Lower lobe of right lung (tissue), 2 donors: ENCODE data around the gene FLAD1. TPM values are rescaled to one million over a fixed set of nuclear protein-coding genes. Genes with fewer than 3 reads are reported as not detected.
A peak's percentile ranks its signal among the peaks of the same experiment; 100 is the strongest.

Source experiments
- ATAC-seq, 2 donors: fragments of 200-7000 bp; cut with Tn5 transposase; one replicate each; pipeline ENCODE4 v1.9.1; 2020 to 2022; ENCODE audit warnings: mild to moderate bottlenecking in 2 of 2, moderate library complexity in 2 of 2
- DNase-seq: peaks from one replicate; pipeline ENCODE4 v3.0.0-alpha.2; 2020
- H3K27ac ChIP-seq: fragments of 200-600 bp; one replicate; pipeline ENCODE4 v1.8.0; 2022
- H3K27me3 ChIP-seq: fragments of 200-600 bp; one replicate; pipeline ENCODE4 v1.8.0; 2022; ENCODE audit warnings: low read depth
- H3K36me3 ChIP-seq: fragments of 200-600 bp; one replicate; pipeline ENCODE4 v1.8.0; 2022; ENCODE audit warnings: mild to moderate bottlenecking
- H3K4me1 ChIP-seq: fragments of 200-600 bp; one replicate; pipeline ENCODE4 v1.8.0; 2022
- H3K4me3 ChIP-seq: fragments of 200-600 bp; one replicate; pipeline ENCODE4 v1.8.0; 2022; ENCODE audit warnings: mild to moderate bottlenecking
- H3K9me3 ChIP-seq: fragments of 200-600 bp; one replicate; pipeline ENCODE4 v1.8.0; 2022
- intact Hi-C: fragments of 100-400 bp; cut with DNase I; formaldehyde crosslinking; loops from one replicate; pipeline ENCODE4 v1.11.0; 2022
- long read RNA-seq: library from polyadenylated mRNA; unstranded; transcript quantifications from one replicate; pipeline ENCODE4 v2.0.0, GENCODE V29; 2021
- total RNA-seq: library from RNA; stranded (reverse); fragmentation: NEBNext Ultra II Directional; extraction: Animal tissue kit (Norgen Biotek cat#: 25700); gene quantifications from one replicate; pipeline ENCODE4 v1.2.1, GENCODE V29; 2021
- TF ChIP-seq, protein P1 (sequence below): fragments of 200-600 bp; IDR thresholded peaks from one replicate; pipeline ENCODE4 v1.8.0; 2022; ENCODE audit warnings: antibody characterized with exemption, mild to moderate bottlenecking
- donor health status: DM: no; HTN: yes; CAD: no; lungs with severe emphysema.

The FLAD1 gene
- 31.9 TPM for total RNA-seq
- long read RNA-seq, transcript FLAD1-201 (7 exons, 2,160 nt) = minor isoform, 5 of 46 reads
- long read RNA-seq, transcript FLAD1-203 (8 exons, 1,730 nt) = major isoform, 20 of 46 reads
- long read RNA-seq, partial matches to known transcripts = 8 of 46 reads
- long read RNA-seq, other reads (novel, unspliced or antisense) = 13 of 46 reads

- Histone ChIP-seq H3K27ac (peak within 1 kb of the TSS; percentile 78), H3K4me3 (peak within 1 kb of the TSS; percentile 95), H3K9me3 (no peaks in the 10 kb centered on the region), H3K4me1 (peaks cover 23% of the 10 kb centered on the region), H3K36me3 (peaks cover 13% of the 10 kb centered on the region), H3K27me3 (no peaks in the 10 kb centered on the region)
- TF ChIP-seq, protein P1, sequence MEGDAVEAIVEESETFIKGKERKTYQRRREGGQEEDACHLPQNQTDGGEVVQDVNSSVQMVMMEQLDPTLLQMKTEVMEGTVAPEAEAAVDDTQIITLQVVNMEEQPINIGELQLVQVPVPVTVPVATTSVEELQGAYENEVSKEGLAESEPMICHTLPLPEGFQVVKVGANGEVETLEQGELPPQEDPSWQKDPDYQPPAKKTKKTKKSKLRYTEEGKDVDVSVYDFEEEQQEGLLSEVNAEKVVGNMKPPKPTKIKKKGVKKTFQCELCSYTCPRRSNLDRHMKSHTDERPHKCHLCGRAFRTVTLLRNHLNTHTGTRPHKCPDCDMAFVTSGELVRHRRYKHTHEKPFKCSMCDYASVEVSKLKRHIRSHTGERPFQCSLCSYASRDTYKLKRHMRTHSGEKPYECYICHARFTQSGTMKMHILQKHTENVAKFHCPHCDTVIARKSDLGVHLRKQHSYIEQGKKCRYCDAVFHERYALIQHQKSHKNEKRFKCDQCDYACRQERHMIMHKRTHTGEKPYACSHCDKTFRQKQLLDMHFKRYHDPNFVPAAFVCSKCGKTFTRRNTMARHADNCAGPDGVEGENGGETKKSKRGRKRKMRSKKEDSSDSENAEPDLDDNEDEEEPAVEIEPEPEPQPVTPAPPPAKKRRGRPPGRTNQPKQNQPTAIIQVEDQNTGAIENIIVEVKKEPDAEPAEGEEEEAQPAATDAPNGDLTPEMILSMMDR = no peak
- DNase-seq (peak; percentile 95), ATAC-seq (peak; percentile 100)
- intact Hi-C loops = no loop called here
Measured at GRCh38 chr1:154982897-154983648, at the start of gene FLAD1. TSS of gene FLAD1 (plus strand) at chr1:154983344. CDS start at chr1:154983695, 351 bp downstream.

GRCh38 chr1:154934358-154934948 is 48.7 kb upstream of the FLAD1 start:
- TF ChIP-seq, protein P1 = no peak
- no peaks in the 10 kb centered on the region for H3K9me3 ChIP-seq
- ATAC-seq = no peak

GRCh38 chr1:154935749-154936554 is 47.2 kb upstream of the FLAD1 start:
- no peak for DNase-seq
- intact Hi-C loops = no loop called here
- TF ChIP-seq, protein P1 = no peak
- peaks cover 13% of the 10 kb centered on the region for H3K36me3 ChIP-seq
- peak in 1 of 2 donors; percentile 2 for ATAC-seq
- peak overlapping the region; percentile 99 for H3K27ac ChIP-seq
- no peaks in the 10 kb centered on the region for H3K9me3 ChIP-seq
- peak overlapping the region; percentile 73 for H3K4me3 ChIP-seq
- no peaks in the 10 kb centered on the region for H3K27me3 ChIP-seq
- H3K4me1 ChIP-seq = peaks cover 19% of the 10 kb centered on the region

More at GRCh38 chr1:154934358-154934948, 48.7 kb upstream of the FLAD1 start:
- Histone ChIP-seq H3K36me3 (peaks cover 21% of the 10 kb centered on the region), H3K27me3 (no peaks in the 10 kb centered on the region), H3K4me3 (no peak overlapping the region), H3K4me1 (peaks cover 19% of the 10 kb centered on the region), H3K27ac (no peak overlapping the region)
- no peak for DNase-seq
- intact Hi-C loops = no loop called here

DNA sequence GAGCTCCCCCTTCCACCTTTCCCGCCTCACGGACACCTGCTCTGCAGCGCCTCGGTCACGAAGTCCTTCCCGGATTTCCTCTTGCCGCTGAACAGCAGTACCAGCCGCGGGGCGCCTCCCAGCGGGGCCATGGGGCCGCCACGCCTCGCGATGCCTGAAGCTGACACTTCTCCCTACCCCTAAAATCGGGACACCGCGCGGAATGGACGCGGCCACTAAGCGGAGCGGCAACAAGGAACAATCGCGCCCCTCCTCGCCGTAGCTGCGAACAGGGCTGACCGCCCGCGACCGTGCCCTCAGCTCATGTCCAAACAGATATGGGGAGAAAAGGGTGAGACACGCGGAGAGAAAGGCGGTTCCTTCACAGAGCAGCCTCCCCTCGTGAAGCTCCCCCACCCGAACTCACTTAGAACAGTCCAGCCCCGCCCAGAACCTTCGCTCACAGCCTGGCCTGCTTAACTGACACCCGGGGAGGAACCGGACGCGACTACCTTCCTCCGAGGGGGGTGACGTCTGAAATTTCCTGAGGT is 46.5 kb upstream of the FLAD1 start, which contains the start of gene PMVK:
Gene PMVK, minus strand, starts transcription at position 165 of the 530 bp plus-strand sequence. Its CDS starts 34 bp downstream, at position 131.
- peaks cover 23% of the 10 kb centered on the region for H3K4me1 ChIP-seq
- DNase-seq (peak; percentile 97), ATAC-seq (peak; percentile 95)
- H3K36me3 ChIP-seq = peaks cover 6% of the 10 kb centered on the region
- no peaks in the 10 kb centered on the region for H3K27me3 ChIP-seq
- no peaks in the 10 kb centered on the region for H3K9me3 ChIP-seq
- TF ChIP-seq, protein P1 = peak; percentile 44
- intact Hi-C loops = no loop called here
- H3K4me3 ChIP-seq = peak within 1 kb of the TSS; percentile 73
- peak within 1 kb of the TSS; percentile 99 for H3K27ac ChIP-seq
